Liver (tissue), 3 donors: ENCODE data around the gene ENHO.

ENCODE experiments used
- EGR1 ChIP-seq, 2 donors: IDR thresholded peaks; 2 replicates each; pipeline ENCODE4 v1.6.1; 2016 to 2018; ENCODE audit warnings: antibody characterized with exemption in 2 of 2, low read depth in 2 of 2
- GABPA ChIP-seq, 2 donors: IDR thresholded peaks in 1 of 2; conservative IDR thresholded peaks in 1 of 2; 2 replicates each; pipeline ENCODE4 v1.6.1; 2016; ENCODE audit warnings: antibody characterized with exemption in 2 of 2, mild to moderate bottlenecking in 1 of 2, moderate library complexity in 1 of 2
- HNF4A ChIP-seq, 2 donors: conservative IDR thresholded peaks; 2 replicates each; pipeline ENCODE4 v1.6.1; 2016; ENCODE audit warnings: antibody characterized with exemption in 2 of 2, mild to moderate bottlenecking in 2 of 2
- JUND ChIP-seq, 2 donors: IDR thresholded peaks; 2 replicates each; pipeline ENCODE4 v1.6.1; 2016; ENCODE audit warnings: antibody characterized with exemption in 2 of 2
- RAD21 ChIP-seq, 2 donors: IDR thresholded peaks; 2 replicates each; pipeline ENCODE4 v1.6.1; 2016; ENCODE audit warnings: antibody characterized with exemption in 2 of 2, mild to moderate bottlenecking in 2 of 2
- SP1 ChIP-seq: IDR thresholded peaks from 2 replicates; pipeline ENCODE4 v1.6.1; 2018; ENCODE audit warnings: antibody characterized with exemption, mild to moderate bottlenecking
- TAF1 ChIP-seq: conservative IDR thresholded peaks from 2 replicates; pipeline ENCODE4 v1.6.1; 2016; ENCODE audit warnings: antibody characterized with exemption, mild to moderate bottlenecking
- YY1 ChIP-seq: IDR thresholded peaks from 2 replicates; pipeline ENCODE4 v1.6.1; 2016; ENCODE audit warnings: antibody characterized with exemption, mild to moderate bottlenecking
- TF ChIP-seq, protein P1 (sequence below): fragments of 150-350 bp; IDR thresholded peaks from 2 replicates; pipeline ENCODE4 v1.5.1; 2017; ENCODE audit warnings: improper control_type of control experiment, low read depth, low read length; ENCODE audit not compliant: missing input control
- TF ChIP-seq, protein P2 (sequence below): IDR thresholded peaks from 2 replicates; pipeline ENCODE4 v1.6.1; 2016; ENCODE audit warnings: antibody characterized with exemption
- TF ChIP-seq, protein P3 (sequence below): IDR thresholded peaks from 2 replicates; pipeline ENCODE4 v1.6.1; 2016; ENCODE audit warnings: antibody characterized with exemption, mild to moderate bottlenecking
- TF ChIP-seq, protein P4 (sequence below): IDR thresholded peaks from 2 replicates; pipeline ENCODE4 v1.6.1; 2016; ENCODE audit warnings: antibody characterized with exemption
- donor health status: healthy.
- donor health status: healthy.

DNA sequence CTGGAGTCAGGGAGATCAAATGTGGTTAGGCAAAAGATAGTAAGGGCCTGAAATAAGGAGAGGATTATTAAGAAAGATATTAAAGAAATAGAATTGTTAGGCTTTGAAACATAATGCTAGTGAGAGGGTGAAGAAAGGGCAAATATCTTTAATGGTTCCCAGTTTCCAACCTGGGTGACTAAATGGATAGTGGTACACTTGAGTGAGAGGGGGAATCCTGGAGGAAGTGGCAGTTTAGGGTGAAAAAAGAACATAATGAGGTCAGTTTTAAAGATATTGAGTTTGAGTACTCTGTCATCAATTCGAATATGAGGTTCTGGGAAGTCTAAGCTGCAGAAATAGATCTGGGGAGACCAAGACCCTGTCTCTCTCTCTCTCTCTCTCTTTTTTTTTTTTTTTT lies 45.2 kb downstream of the ENHO start:
- TF ChIP-seq, protein P1, sequence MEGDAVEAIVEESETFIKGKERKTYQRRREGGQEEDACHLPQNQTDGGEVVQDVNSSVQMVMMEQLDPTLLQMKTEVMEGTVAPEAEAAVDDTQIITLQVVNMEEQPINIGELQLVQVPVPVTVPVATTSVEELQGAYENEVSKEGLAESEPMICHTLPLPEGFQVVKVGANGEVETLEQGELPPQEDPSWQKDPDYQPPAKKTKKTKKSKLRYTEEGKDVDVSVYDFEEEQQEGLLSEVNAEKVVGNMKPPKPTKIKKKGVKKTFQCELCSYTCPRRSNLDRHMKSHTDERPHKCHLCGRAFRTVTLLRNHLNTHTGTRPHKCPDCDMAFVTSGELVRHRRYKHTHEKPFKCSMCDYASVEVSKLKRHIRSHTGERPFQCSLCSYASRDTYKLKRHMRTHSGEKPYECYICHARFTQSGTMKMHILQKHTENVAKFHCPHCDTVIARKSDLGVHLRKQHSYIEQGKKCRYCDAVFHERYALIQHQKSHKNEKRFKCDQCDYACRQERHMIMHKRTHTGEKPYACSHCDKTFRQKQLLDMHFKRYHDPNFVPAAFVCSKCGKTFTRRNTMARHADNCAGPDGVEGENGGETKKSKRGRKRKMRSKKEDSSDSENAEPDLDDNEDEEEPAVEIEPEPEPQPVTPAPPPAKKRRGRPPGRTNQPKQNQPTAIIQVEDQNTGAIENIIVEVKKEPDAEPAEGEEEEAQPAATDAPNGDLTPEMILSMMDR = no peak
- TF ChIP-seq GABPA (IDR thresholded peaks at IDR 0.05 in 1 of 2, conservative IDR thresholded peaks at IDR 0.05 in 1 of 2) (no peak), SP1 (no peak), RAD21 (IDR thresholded peaks at IDR 0.05) (no peak), EGR1 (IDR thresholded peaks at IDR 0.05; ENCODE audit: low read depth in 2 of 2) (no peak), JUND (IDR thresholded peaks at IDR 0.05) (no peak), TAF1 (no peak), HNF4A (conservative IDR thresholded peaks at IDR 0.05) (no peak), YY1 (no peak)
- TF ChIP-seq, protein P2, sequence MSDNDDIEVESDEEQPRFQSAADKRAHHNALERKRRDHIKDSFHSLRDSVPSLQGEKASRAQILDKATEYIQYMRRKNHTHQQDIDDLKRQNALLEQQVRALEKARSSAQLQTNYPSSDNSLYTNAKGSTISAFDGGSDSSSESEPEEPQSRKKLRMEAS = no peak
- TF ChIP-seq, protein P3, sequence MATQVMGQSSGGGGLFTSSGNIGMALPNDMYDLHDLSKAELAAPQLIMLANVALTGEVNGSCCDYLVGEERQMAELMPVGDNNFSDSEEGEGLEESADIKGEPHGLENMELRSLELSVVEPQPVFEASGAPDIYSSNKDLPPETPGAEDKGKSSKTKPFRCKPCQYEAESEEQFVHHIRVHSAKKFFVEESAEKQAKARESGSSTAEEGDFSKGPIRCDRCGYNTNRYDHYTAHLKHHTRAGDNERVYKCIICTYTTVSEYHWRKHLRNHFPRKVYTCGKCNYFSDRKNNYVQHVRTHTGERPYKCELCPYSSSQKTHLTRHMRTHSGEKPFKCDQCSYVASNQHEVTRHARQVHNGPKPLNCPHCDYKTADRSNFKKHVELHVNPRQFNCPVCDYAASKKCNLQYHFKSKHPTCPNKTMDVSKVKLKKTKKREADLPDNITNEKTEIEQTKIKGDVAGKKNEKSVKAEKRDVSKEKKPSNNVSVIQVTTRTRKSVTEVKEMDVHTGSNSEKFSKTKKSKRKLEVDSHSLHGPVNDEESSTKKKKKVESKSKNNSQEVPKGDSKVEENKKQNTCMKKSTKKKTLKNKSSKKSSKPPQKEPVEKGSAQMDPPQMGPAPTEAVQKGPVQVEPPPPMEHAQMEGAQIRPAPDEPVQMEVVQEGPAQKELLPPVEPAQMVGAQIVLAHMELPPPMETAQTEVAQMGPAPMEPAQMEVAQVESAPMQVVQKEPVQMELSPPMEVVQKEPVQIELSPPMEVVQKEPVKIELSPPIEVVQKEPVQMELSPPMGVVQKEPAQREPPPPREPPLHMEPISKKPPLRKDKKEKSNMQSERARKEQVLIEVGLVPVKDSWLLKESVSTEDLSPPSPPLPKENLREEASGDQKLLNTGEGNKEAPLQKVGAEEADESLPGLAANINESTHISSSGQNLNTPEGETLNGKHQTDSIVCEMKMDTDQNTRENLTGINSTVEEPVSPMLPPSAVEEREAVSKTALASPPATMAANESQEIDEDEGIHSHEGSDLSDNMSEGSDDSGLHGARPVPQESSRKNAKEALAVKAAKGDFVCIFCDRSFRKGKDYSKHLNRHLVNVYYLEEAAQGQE = no peak
- TF ChIP-seq, protein P4, sequence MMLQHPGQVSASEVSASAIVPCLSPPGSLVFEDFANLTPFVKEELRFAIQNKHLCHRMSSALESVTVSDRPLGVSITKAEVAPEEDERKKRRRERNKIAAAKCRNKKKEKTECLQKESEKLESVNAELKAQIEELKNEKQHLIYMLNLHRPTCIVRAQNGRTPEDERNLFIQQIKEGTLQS = no peak
